GM12891 (cell line): Measurements from ENCODE around the gene MXD3.

Source experiments
- POLR2A ChIP-seq: IDR thresholded peaks from 2 replicates; pipeline ENCODE4 v1.6.1; 2011; ENCODE audit warnings: low read depth, low read length, control low read depth
- POLR2AphosphoS5 ChIP-seq: IDR thresholded peaks from 2 replicates; pipeline ENCODE4 v1.6.1; 2011; ENCODE audit warnings: low read depth, low read length, control low read depth
- POU2F2 ChIP-seq: IDR thresholded peaks from 2 replicates; pipeline ENCODE4 v1.6.1; 2011; ENCODE audit warnings: low read depth, mild to moderate bottlenecking, control low read depth, low read length, moderate library complexity
- SPI1 ChIP-seq: IDR thresholded peaks from 2 replicates; pipeline ENCODE4 v1.6.1; 2011; ENCODE audit warnings: low read depth, low read length, control low read depth
- TAF1 ChIP-seq: IDR thresholded peaks from 2 replicates; pipeline ENCODE4 v1.6.1; 2011; ENCODE audit warnings: low read depth, low read length, control low read depth

- TF ChIP-seq POLR2A: no peak
- no peak for TF ChIP-seq POLR2AphosphoS5
- TF ChIP-seq POU2F2: no peak
- TF ChIP-seq SPI1: no peak
- TF ChIP-seq TAF1: no peak
Observed at GRCh38 chr5:177344891-177345290, 33.2 kb upstream of the MXD3 start.
